HCT116 (cell line): Measurements from ENCODE around the gene EVL.

ENCODE experiments used
- CEBPB ChIP-seq: IDR thresholded peaks from 2 replicates; pipeline ENCODE4 v1.6.1; 2012; ENCODE audit warnings: low read depth
- EZH2phosphoT487 ChIP-seq: fragments of 200-600 bp; IDR thresholded peaks from 2 replicates; pipeline ENCODE4 v1.6.1; 2018; ENCODE audit warnings: antibody characterized with exemption, borderline replicate concordance
- POLR2A ChIP-seq: IDR thresholded peaks from 2 replicates; pipeline ENCODE4 v1.7.0; 2011; ENCODE audit warnings: borderline replicate concordance; ENCODE audit not compliant: insufficient read depth, insufficient read length; ENCODE audit errors: extremely low read depth
- POLR2AphosphoS5 ChIP-seq: IDR thresholded peaks from 2 replicates; pipeline ENCODE4 v1.6.1; 2011; ENCODE audit warnings: mild to moderate bottlenecking, low read depth, low read length, moderate library complexity
- SIN3A ChIP-seq: IDR thresholded peaks from 2 replicates; pipeline ENCODE4 v1.6.1; 2012; ENCODE audit warnings: low read depth
- TF ChIP-seq, protein P1 (sequence below): IDR thresholded peaks from 2 replicates; pipeline ENCODE4 v1.6.1; 2012
- TF ChIP-seq, protein P2 (sequence below), 3 experiments: fragments of 200-600 bp in 1 of 3; sonication (generic) in 1 of 3; IDR thresholded peaks in 2 of 3; conservative IDR thresholded peaks in 1 of 3; 2 replicates each; pipeline ENCODE4 v1.5.1; 2012 to 2017; ENCODE audit warnings: low read depth in 2 of 3, low read length in 2 of 3, antibody characterized with exemption in 1 of 3, borderline replicate concordance in 1 of 3, control low read depth in 1 of 3, mild to moderate bottlenecking in 1 of 3, mixed read lengths in 1 of 3, mixed run types in 1 of 3, moderate library complexity in 1 of 3; ENCODE audit not compliant: insufficient read depth in 1 of 3

DNA sequence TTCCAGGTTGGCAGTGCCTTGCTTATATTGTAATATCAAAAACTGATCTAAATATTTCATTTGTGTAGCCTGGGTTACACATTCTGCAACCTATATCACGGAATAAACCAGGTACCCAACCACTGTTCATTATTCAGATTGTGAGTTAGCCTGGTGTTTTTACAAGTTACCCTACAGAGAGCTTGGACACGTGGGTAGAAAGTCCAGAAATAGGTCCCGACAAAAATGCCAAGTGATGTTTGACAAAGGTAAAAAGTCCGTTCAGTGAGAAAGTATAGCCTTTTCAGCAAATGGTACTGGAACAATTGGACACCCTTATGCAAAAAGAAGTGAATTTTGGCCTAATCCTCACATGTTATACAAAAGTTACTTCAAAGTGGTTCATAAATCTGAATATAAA is 17.6 kb upstream of the EVL start:
- TF ChIP-seq, protein P1, sequence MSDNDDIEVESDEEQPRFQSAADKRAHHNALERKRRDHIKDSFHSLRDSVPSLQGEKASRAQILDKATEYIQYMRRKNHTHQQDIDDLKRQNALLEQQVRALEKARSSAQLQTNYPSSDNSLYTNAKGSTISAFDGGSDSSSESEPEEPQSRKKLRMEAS, result no peak
- TF ChIP-seq SIN3A (no peak), CEBPB (no peak), POLR2AphosphoS5 (no peak), EZH2phosphoT487 (no peak), POLR2A (no peak)
- TF ChIP-seq, protein P2, sequence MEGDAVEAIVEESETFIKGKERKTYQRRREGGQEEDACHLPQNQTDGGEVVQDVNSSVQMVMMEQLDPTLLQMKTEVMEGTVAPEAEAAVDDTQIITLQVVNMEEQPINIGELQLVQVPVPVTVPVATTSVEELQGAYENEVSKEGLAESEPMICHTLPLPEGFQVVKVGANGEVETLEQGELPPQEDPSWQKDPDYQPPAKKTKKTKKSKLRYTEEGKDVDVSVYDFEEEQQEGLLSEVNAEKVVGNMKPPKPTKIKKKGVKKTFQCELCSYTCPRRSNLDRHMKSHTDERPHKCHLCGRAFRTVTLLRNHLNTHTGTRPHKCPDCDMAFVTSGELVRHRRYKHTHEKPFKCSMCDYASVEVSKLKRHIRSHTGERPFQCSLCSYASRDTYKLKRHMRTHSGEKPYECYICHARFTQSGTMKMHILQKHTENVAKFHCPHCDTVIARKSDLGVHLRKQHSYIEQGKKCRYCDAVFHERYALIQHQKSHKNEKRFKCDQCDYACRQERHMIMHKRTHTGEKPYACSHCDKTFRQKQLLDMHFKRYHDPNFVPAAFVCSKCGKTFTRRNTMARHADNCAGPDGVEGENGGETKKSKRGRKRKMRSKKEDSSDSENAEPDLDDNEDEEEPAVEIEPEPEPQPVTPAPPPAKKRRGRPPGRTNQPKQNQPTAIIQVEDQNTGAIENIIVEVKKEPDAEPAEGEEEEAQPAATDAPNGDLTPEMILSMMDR (IDR thresholded peaks at IDR 0.05 in 2 of 3, conservative IDR thresholded peaks at IDR 0.05 in 1 of 3; ENCODE audit: borderline replicate concordance in 1 of 3, insufficient read depth in 1 of 3, low read depth in 2 of 3, low read length in 2 of 3), result no peak
